Measurements from ENCODE around the gene TBL3. TPM values are rescaled to one million over a fixed set of nuclear protein-coding genes. Genes with fewer than 3 reads are reported as not detected.
"Not testable (repeated sequence)": the region's sequence is repeated elsewhere in the genome, so short reads cannot be mapped to it uniquely, and the experiment has no call there.

Gene TBL3
- total RNA-seq, 1 experiment from 2014 or later, result 68.9 TPM

DNA sequence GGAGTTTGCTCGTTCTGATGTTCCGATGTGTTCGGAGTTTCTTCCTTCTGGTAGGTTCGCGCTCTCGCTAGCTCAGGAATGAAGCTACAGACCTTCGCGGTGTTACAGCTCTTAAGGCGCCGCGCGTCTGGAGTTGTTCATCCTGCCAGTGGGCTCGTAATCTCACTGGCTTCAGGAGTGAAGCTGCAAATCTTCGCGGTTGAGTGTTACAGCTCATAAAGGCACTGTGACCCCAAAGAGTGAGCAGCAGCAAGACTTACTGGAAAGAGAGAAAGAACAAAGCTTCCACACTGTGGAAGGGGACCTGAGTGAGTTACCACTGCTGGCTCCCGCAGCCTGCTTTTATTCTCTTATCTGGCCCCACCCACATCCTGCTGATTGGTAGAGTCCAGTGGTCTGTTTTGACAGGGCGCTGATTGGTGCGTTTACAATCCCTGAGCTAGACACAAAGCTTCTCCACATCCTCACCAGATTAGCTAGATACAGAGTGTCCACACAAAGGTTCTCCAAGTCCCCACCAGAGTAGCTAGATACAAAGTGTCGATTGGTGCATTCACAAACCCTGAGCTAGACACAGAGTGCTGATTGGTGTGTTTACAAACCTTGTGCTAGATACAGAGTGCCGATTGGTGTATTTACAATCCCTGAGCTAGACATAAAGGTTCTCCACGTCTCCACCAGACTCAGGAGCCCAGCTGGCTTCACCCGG is 14.3 kb upstream of the TBL3 start:
- H3K4me3 ChIP-seq (replicated peaks in 1 of 2; ENCODE audit: low read depth in 1 of 2, low read length in 2 of 2); H4K20me1 ChIP-seq (ENCODE audit: insufficient read depth); H3K9me2 ChIP-seq (ENCODE audit: insufficient read depth); ATAC-seq; H3K36me3 ChIP-seq (ENCODE audit: control insufficient read depth in 1 of 2, insufficient read depth in 2 of 2, low read length in 2 of 2); H3K27me3 ChIP-seq (ENCODE audit: insufficient read depth, low read length); H2AFZ ChIP-seq (ENCODE audit: low read depth, low read length, poor library complexity, severe bottlenecking); H3K4me2 ChIP-seq (ENCODE audit: low read length); BruUV-seq (replicated peaks); DNase-seq (ENCODE audit: low read depth, low spot score); H3K9me3 ChIP-seq (ENCODE audit: control insufficient read depth in 1 of 2, insufficient read depth in 1 of 2, low read depth in 1 of 2, low read length in 2 of 2); H3K9ac ChIP-seq (ENCODE audit: low read length); intact Hi-C loops (cut with micrococcal nuclease): not testable (repeated sequence)
- RAD21 ChIA-PET (ENCODE audit: low non-redundant PET in 1 of 2, low total read pairs in 2 of 2, uncharacterized antibody in 2 of 2, unreplicated experiment in 2 of 2), result interaction anchor here in 1 of 2 experiments (0.7 kb wide), 1 partner anchor 51 kb away, joined by 4 read pairs; no protein-coding TSS in a partner anchor
- Histone ChIP-seq H3K79me2 (ENCODE audit: insufficient read depth, low read length) (peaks cover 30% of the 10 kb centered on the region), H3K27ac (ENCODE audit: low read depth, low read length) (peak overlapping the region; percentile 88; the same call in 1 of the 2 replicates), H3K4me1 (ENCODE audit: control insufficient read depth in 1 of 2, insufficient read depth in 2 of 2, low read length in 2 of 2) (peaks cover 10 to 30% of the 10 kb centered on the region in 2 experiments)
- CTCF ChIA-PET, result interaction anchor here (0.8 kb wide), 1 partner anchor 1615 kb away, joined by 3 read pairs; no protein-coding TSS in a partner anchor
- TF ChIP-seq POLR2A (IDR thresholded peaks at IDR 0.05; ENCODE audit: borderline replicate concordance, extremely low read depth, insufficient read depth, insufficient read length), result peak; percentile 51
- POLR2A ChIA-PET, result interaction anchor here (1.7 kb wide), 1 partner anchor 14 kb away, joined by 8 read pairs; the partner anchor contains the start of gene MSRB1

DNA sequence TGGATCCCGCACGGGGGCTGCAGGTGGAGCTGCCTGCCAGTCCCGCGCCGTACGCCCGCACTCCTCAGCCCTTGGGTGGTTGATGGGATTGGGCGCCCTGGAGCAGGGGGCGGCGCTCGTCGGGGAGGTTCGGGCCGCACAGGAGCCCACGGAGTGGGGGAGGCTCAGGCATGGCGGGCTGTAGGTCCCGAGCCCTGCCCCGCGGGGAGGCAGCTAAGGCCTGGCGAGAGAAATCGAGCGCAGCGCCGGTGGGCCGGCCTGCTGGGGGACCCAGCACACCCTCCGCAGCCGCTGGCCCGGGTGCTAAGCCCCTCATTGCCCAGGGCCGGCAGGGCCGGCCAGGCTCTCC is 13.7 kb upstream of the TBL3 start:
- H3K9me2 ChIP-seq (ENCODE audit: insufficient read depth); H3K9me3 ChIP-seq (ENCODE audit: control insufficient read depth in 1 of 2, insufficient read depth in 1 of 2, low read depth in 1 of 2, low read length in 2 of 2); ATAC-seq; H3K4me3 ChIP-seq (replicated peaks in 1 of 2; ENCODE audit: low read depth in 1 of 2, low read length in 2 of 2); H3K27me3 ChIP-seq (ENCODE audit: insufficient read depth, low read length); intact Hi-C loops (cut with micrococcal nuclease); H2AFZ ChIP-seq (ENCODE audit: low read depth, low read length, poor library complexity, severe bottlenecking); CTCF ChIA-PET; H4K20me1 ChIP-seq (ENCODE audit: insufficient read depth); RAD21 ChIA-PET (ENCODE audit: low non-redundant PET in 1 of 2, low total read pairs in 2 of 2, uncharacterized antibody in 2 of 2, unreplicated experiment in 2 of 2); DNase-seq (ENCODE audit: low read depth, low spot score); H3K4me2 ChIP-seq (ENCODE audit: low read length); H3K36me3 ChIP-seq (ENCODE audit: control insufficient read depth in 1 of 2, insufficient read depth in 2 of 2, low read length in 2 of 2); H3K9ac ChIP-seq (ENCODE audit: low read length); BruUV-seq (replicated peaks): not testable (repeated sequence)
- Histone ChIP-seq H3K79me2 (ENCODE audit: insufficient read depth, low read length) (peaks cover 35% of the 10 kb centered on the region), H3K27ac (ENCODE audit: low read depth, low read length) (peak overlapping the region; percentile 88; the same call in 1 of the 2 replicates), H3K4me1 (ENCODE audit: control insufficient read depth in 1 of 2, insufficient read depth in 2 of 2, low read length in 2 of 2) (peaks cover 8 to 35% of the 10 kb centered on the region in 2 experiments)
- POLR2A ChIA-PET, result interaction anchor here (1.7 kb wide), 1 partner anchor 15 kb away, joined by 8 read pairs; the partner anchor contains the start of gene MSRB1

Data from HCT116 (cell line).